IMR-90 (cell line): Measurements from ENCODE around the gene IKZF3. TPM values are rescaled to one million over a fixed set of nuclear protein-coding genes. Genes with fewer than 3 reads are reported as not detected.

ENCODE experiments used
- ATAC-seq: fragments of 200-7000 bp; cut with Tn5 transposase; 2 replicates; pipeline ENCODE4 v1.9.1; 2020; ENCODE audit warnings: low read depth, mild to moderate bottlenecking, moderate library complexity
- BruUV-seq: library from RNA; stranded (reverse); fragments of 400-500 nt; replicated peaks from 2 replicates; lab custom pipeline; 2021; lab: Mats Ljungman, UMichigan
- CTCF ChIA-PET: fragments of 300-600 bp; formaldehyde crosslinking; extraction: SDS; loops from one replicate; lab custom pipeline; 2021; ENCODE audit warnings: antibody characterized with exemption; lab: Yijun Ruan, JAX
- POLR2A ChIA-PET: fragments of 300-600 bp; sonication (Branson Sonifier 250); formaldehyde crosslinking; loops from one replicate; lab custom pipeline; 2022; ENCODE audit warnings: antibody characterized with exemption; ENCODE audit not compliant: unreplicated experiment; lab: Charles Lee
- DNase-seq: peaks from one replicate; pipeline ENCODE4 v3.0.0; 2013
- H2AFZ ChIP-seq: replicated peaks from 2 replicates; pipeline ENCODE3; 2013; ENCODE audit warnings: low read length, mild to moderate bottlenecking; ENCODE audit not compliant: poor library complexity
- H2AK5ac ChIP-seq: 2 replicates; pipeline ENCODE4 v1.6.1; 2013; ENCODE audit warnings: low read depth, low read length, inconsistent platforms
- H2AK9ac ChIP-seq: replicated peaks from 2 replicates; pipeline ENCODE3; 2013; ENCODE audit warnings: mild to moderate bottlenecking, low read depth, low read length, moderate library complexity; ENCODE audit not compliant: poor library complexity
- H2BK120ac ChIP-seq: 2 replicates; pipeline ENCODE4 v1.6.1; 2013; ENCODE audit warnings: low read depth, low read length, inconsistent platforms
- H2BK15ac ChIP-seq: 3 replicates; pipeline ENCODE4 v1.6.1; 2013; ENCODE audit warnings: low read depth, low read length, inconsistent platforms
- H2BK20ac ChIP-seq: 2 replicates; pipeline ENCODE4 v1.6.1; 2013; ENCODE audit warnings: low read depth, mild to moderate bottlenecking, inconsistent platforms, low read length, moderate library complexity
- H2BK5ac ChIP-seq: 2 replicates; pipeline ENCODE4 v1.6.1; 2013; ENCODE audit warnings: mild to moderate bottlenecking, low read depth, low read length, inconsistent platforms; ENCODE audit not compliant: poor library complexity, severe bottlenecking
- H3K14ac ChIP-seq: replicated peaks from 2 replicates; pipeline ENCODE4 v1.6.1; 2013; ENCODE audit warnings: low read depth, low read length, inconsistent platforms
- H3K18ac ChIP-seq: 2 replicates; pipeline ENCODE4 v1.6.1; 2013; ENCODE audit warnings: low read depth, low read length, control low read depth
- H3K23ac ChIP-seq: 2 replicates; pipeline ENCODE4 v1.6.1; 2013; ENCODE audit warnings: low read depth, low read length, inconsistent platforms
- H3K27ac ChIP-seq: 2 replicates; pipeline ENCODE4 v1.5.1; 2013; ENCODE audit warnings: mild to moderate bottlenecking, control low read depth, low read length; ENCODE audit not compliant: insufficient read depth
- H3K27me3 ChIP-seq: 2 replicates; pipeline ENCODE4 v1.6.1; 2013; ENCODE audit warnings: low read length; ENCODE audit not compliant: control insufficient read depth, insufficient read depth
- H3K36me3 ChIP-seq: 2 replicates; pipeline ENCODE4 v1.6.1; 2013; ENCODE audit warnings: low read length, mixed read lengths; ENCODE audit not compliant: control insufficient read depth, insufficient read depth
- H3K4ac ChIP-seq: 2 replicates; pipeline ENCODE4 v1.6.1; 2013; ENCODE audit warnings: low read depth, low read length, inconsistent platforms
- H3K4me1 ChIP-seq: 2 replicates; pipeline ENCODE4 v1.6.1; 2013; ENCODE audit warnings: low read length, mixed read lengths; ENCODE audit not compliant: control insufficient read depth, insufficient read depth
- H3K4me2 ChIP-seq: 2 replicates; pipeline ENCODE4 v1.6.1; 2013; ENCODE audit warnings: low read depth, mild to moderate bottlenecking, control low read depth, low read length, moderate library complexity
- H3K4me3 ChIP-seq: 2 replicates; pipeline ENCODE4 v1.5.1; 2013; ENCODE audit warnings: low read depth, mild to moderate bottlenecking, control low read depth, low read length, moderate library complexity; ENCODE audit not compliant: insufficient read depth
- H3K56ac ChIP-seq: 2 replicates; pipeline ENCODE4 v1.6.1; 2013; ENCODE audit warnings: low read length, inconsistent platforms; ENCODE audit not compliant: insufficient read depth; ENCODE audit errors: extremely low read depth
- H3K79me1 ChIP-seq, 2 experiments: 2 replicates each; pipeline ENCODE4 v1.6.1; 2013; ENCODE audit warnings: low read length in 2 of 2, inconsistent platforms in 1 of 2, low read depth in 1 of 2
- H3K9ac ChIP-seq: 2 replicates; pipeline ENCODE4 v1.6.1; 2013; ENCODE audit warnings: low read depth, low read length, control low read depth
- H3K9me1 ChIP-seq: 2 replicates; pipeline ENCODE4 v1.6.1; 2013; ENCODE audit warnings: low read length, inconsistent platforms; ENCODE audit not compliant: insufficient read depth
- H3K9me3 ChIP-seq: 2 replicates; pipeline ENCODE4 v1.6.1; 2013; ENCODE audit warnings: low read length; ENCODE audit not compliant: control insufficient read depth, insufficient read depth
- H4K20me1 ChIP-seq: 2 replicates; pipeline ENCODE4 v1.6.1; 2013; ENCODE audit warnings: low read length, inconsistent platforms; ENCODE audit not compliant: insufficient read depth
- H4K5ac ChIP-seq: 2 replicates; pipeline ENCODE4 v1.6.1; 2013; ENCODE audit warnings: mild to moderate bottlenecking, low read depth, low read length, control low read depth
- H4K8ac ChIP-seq, 2 experiments: 2 replicates each; pipeline ENCODE4 v1.6.1; 2013; ENCODE audit warnings: low read depth in 2 of 2, low read length in 2 of 2, control low read depth in 1 of 2, inconsistent platforms in 1 of 2
- H4K91ac ChIP-seq: 2 replicates; pipeline ENCODE4 v1.6.1; 2013; ENCODE audit warnings: low read depth, low read length, inconsistent platforms; ENCODE audit not compliant: insufficient read depth
- CEBPB ChIP-seq: IDR thresholded peaks from 2 replicates; pipeline ENCODE4 v1.6.1; 2012; ENCODE audit warnings: low read depth, low read length, improper control_type of control experiment
- MXI1 ChIP-seq: IDR thresholded peaks from 2 replicates; pipeline ENCODE4 v1.6.1; 2012; ENCODE audit warnings: low read depth, mild to moderate bottlenecking, low read length, moderate library complexity, borderline replicate concordance
- RCOR1 ChIP-seq: IDR thresholded peaks from 2 replicates; pipeline ENCODE4 v1.6.1; 2012; ENCODE audit warnings: mild to moderate bottlenecking, low read length, improper control_type of control experiment; ENCODE audit not compliant: insufficient replicate concordance
- RFX5 ChIP-seq: IDR thresholded peaks from 2 replicates; pipeline ENCODE4 v1.8.0; 2012; ENCODE audit warnings: low read depth, mild to moderate bottlenecking, low read length, moderate library complexity
- SMC3 ChIP-seq: fragments of 150-350 bp; IDR thresholded peaks from 2 replicates; pipeline ENCODE4 v1.6.1; 2016; ENCODE audit warnings: low read depth, mild to moderate bottlenecking, antibody characterized with exemption, low read length, moderate library complexity
- WGBS, 2 experiments: methylation state at CpG; one replicate each; pipeline versions ENCODE4 v1.1.5 to v1.1.7; 2013; ENCODE audit warnings: missing lambda C conversion rate in 2 of 2; ENCODE audit not compliant: insufficient read length in 1 of 2; ENCODE audit errors: extremely low coverage in 2 of 2; 5-methylcytosine and 5-hydroxymethylcytosine counted together
- dilution Hi-C: fragments of 300-500 bp; cut with HindIII; formaldehyde crosslinking; loops from one replicate; pipeline ENCODE4 v1.14.3; 2018; ENCODE audit warnings: low sequenced_read_pairs; ENCODE audit not compliant: unreplicated experiment
- in situ Hi-C: fragments of 300-500 bp; cut with MboI; formaldehyde crosslinking; loops from 3 replicates; pipeline ENCODE4 v1.14.3; 2019; ENCODE audit warnings: low sequenced_read_pairs, inconsistent platforms, mixed read lengths
- intact Hi-C: fragments of 100-400 bp; cut with micrococcal nuclease; formaldehyde crosslinking; loops from 2 replicates; pipeline ENCODE4 v1.10.0; 2022
- polyA plus RNA-seq, 3 experiments: library from polyadenylated mRNA; depleted of rRNA; stranded (reverse); fragments of >200 nt; gene quantifications; 2 replicates each; pipeline ENCODE4 v1.2.3, GENCODE V29; 2012; ENCODE audit warnings: low replicate concordance in 1 of 3
- total RNA-seq: library from RNA; depleted of rRNA; stranded (reverse); fragments of >200 nt; gene quantifications from 2 replicates; pipeline ENCODE4 v1.2.3, GENCODE V29; 2012
- TF ChIP-seq, protein P1 (sequence below): conservative IDR thresholded peaks from 2 replicates; pipeline ENCODE4 v1.5.1; 2012; ENCODE audit warnings: mild to moderate bottlenecking, low read depth, low read length, improper control_type of control experiment

Gene IKZF3
- total and polyA plus RNA-seq, 2 of the 4 experiments (the other 2 are of a cell fraction): not detected

DNA sequence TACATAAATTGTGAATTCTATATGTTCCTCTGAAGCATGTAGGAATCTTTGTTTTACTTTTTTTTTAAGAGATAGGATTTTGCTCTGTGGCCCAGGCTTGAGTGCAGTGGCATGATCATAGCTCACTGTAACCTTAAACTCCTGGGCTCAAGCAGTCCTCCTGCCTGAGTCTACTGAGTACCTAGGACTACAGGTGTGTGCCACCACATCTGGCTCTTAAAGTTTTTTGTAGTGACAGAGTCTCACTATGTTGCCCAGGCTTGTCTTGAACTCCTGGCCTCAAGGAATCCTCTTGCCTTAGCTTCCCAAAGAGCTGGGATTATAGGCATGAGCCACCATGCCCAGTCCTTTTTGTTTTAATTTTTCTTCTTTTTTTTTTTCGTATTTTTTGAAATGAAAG is 25.3 kb downstream of the IKZF3 start:
- H3K27me3 ChIP-seq: peaks cover 20% of the 10 kb centered on the region
- no peak overlapping the region for H2AK5ac ChIP-seq
- peaks cover 6% of the 10 kb centered on the region for H3K9me3 ChIP-seq
- H3K56ac ChIP-seq: no peak overlapping the region
- no peak overlapping the region for H2BK5ac ChIP-seq
- no peak overlapping the region for H2AFZ ChIP-seq
- no peak overlapping the region for H3K9ac ChIP-seq
- H2AK9ac ChIP-seq: no peak overlapping the region
- ChIA-PET POLR2A (no interaction called here), CTCF (no interaction called here)
- H2BK15ac ChIP-seq: no peak overlapping the region
- TF ChIP-seq, protein P1, sequence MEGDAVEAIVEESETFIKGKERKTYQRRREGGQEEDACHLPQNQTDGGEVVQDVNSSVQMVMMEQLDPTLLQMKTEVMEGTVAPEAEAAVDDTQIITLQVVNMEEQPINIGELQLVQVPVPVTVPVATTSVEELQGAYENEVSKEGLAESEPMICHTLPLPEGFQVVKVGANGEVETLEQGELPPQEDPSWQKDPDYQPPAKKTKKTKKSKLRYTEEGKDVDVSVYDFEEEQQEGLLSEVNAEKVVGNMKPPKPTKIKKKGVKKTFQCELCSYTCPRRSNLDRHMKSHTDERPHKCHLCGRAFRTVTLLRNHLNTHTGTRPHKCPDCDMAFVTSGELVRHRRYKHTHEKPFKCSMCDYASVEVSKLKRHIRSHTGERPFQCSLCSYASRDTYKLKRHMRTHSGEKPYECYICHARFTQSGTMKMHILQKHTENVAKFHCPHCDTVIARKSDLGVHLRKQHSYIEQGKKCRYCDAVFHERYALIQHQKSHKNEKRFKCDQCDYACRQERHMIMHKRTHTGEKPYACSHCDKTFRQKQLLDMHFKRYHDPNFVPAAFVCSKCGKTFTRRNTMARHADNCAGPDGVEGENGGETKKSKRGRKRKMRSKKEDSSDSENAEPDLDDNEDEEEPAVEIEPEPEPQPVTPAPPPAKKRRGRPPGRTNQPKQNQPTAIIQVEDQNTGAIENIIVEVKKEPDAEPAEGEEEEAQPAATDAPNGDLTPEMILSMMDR: no peak
- TF ChIP-seq MXI1 (no peak), SMC3 (no peak), RFX5 (no peak), CEBPB (no peak), RCOR1 (no peak)
- dilution Hi-C loops: no loop called here
- H3K4ac ChIP-seq: no peak overlapping the region
- H3K36me3 ChIP-seq: no peaks in the 10 kb centered on the region
- H3K79me1 ChIP-seq: no peaks in the 10 kb centered on the region
- WGBS, 2 experiments: no CpG with 5 or more reads among the region's 1 CpG
- no peak overlapping the region for H2BK20ac ChIP-seq
- H3K4me1 ChIP-seq: no peaks in the 10 kb centered on the region
- H3K18ac ChIP-seq: no peak overlapping the region
- no peaks in the 10 kb centered on the region for H4K20me1 ChIP-seq
- no peak overlapping the region for H3K27ac ChIP-seq
- no peak overlapping the region for H3K4me2 ChIP-seq
- ATAC-seq: no peak
- BruUV-seq: no TSS peak
- DNase-seq: no peak
- no peaks in the 10 kb centered on the region for H3K9me1 ChIP-seq
- no peak overlapping the region for H3K14ac ChIP-seq
- H2BK120ac ChIP-seq: no peak overlapping the region
- in situ Hi-C loops: no loop called here
- intact Hi-C loops: no loop called here
- H4K8ac ChIP-seq: no peak overlapping the region
- H3K23ac ChIP-seq: no peak overlapping the region
- no peak overlapping the region for H4K5ac ChIP-seq
- no peak overlapping the region for H3K4me3 ChIP-seq
- no peak overlapping the region for H4K91ac ChIP-seq
